ENCODE measurements around the gene PLCB2.

- TF ChIP-seq CTCF (conservative IDR thresholded peaks at IDR 0.05; ENCODE audit: low read depth in 2 of 2) (no peak), REST (IDR thresholded peaks at IDR 0.05; ENCODE audit: unreplicated experiment) (no peak), STAT1 (IDR thresholded peaks at IDR 0.05; ENCODE audit: unreplicated experiment) (no peak)
Observed at GRCh38 chr15:40312370-40313158, 4.8 kb upstream of the PLCB2 start.

Data from GM23338 (cell line).